Stimulated activated CD4-positive, alpha-beta T cell treated with anti-CD3 and anti-CD28 coated beads, Interleukin-4, amount 100 ng/mL, for 48 hours (primary cell): ENCODE results near the gene GTSF1L.
"Not testable (repeated sequence)": the region's sequence is repeated elsewhere in the genome, so short reads cannot be mapped to it uniquely, and the experiment has no call there.

Source experiments
- DNase-seq, 2 donors: peaks; one replicate each; pipeline ENCODE4 v3.0.0-alpha.2; 2020; ENCODE audit warnings: low read depth in 2 of 2

The GTSF1L gene

DNA sequence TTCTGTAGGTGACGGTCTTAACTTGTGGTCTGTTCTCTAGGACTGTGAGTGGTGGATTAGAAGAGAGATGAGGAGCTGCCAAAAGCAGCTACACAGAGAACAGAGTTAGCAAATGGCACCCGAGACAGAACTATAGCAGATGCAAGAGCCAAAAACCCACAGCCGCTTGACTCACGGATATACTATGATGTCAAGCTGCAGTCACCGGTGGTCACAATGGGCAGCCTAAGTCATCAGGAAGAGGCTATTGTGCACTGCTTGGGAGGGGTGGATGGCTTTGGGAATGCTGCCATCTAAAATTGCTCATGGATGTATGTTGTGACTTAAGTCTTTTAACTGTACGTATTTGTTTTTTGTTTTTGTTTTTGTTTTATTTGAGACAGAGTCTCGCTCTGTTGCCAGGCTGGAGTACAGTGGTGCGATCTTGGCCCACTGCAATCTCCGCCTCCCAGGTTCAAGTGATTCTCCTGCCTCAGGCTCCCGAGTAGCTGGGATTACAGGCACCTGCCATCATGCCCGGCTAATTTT lies at the start of gene GTSF1L:
Gene GTSF1L, minus strand, starts transcription at position 192 of the 528 bp plus-strand sequence. CDS start 308 bp downstream, outside the sequence.
- no peak for DNase-seq

- no peak for DNase-seq
Measured at GRCh38 chr20:43774754-43775153, 48.0 kb upstream of the GTSF1L start.

DNA sequence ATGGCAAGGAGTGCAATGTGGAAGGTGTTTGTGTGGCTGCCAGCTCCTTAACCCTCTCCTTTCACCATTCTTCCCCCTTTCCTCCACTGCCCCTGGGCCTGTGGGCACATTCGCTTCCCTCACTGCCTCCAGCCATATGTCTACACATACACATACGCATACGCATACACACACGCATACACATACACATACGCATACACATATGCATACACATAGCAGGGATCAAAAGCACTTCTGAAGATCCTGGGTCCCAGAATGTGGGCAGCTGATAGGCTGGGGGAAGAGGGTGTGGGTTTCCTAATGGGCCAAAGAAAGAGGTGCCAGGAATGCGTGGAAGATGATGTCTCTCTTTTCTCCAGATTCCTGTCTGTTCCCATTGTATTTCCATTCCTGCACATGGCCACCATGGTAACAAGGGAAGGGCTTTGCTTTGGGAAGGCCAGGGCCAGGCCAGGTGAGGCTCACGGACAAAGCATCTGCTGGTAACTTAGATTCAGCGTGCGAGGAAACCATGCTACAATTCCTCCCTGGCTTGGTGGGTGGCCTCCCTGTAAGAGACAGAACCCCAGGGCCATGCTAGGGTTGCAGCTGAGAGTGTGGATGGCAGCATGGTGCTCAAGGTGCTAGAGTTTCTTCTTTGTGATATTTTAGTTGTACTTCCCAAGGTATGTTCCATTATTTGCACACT lies 44.8 kb upstream of the GTSF1L start:
- DNase-seq = no peak

GRCh38 chr20:43770342-43770741 lies 43.5 kb upstream of the GTSF1L start:
- DNase-seq = no peak

DNA sequence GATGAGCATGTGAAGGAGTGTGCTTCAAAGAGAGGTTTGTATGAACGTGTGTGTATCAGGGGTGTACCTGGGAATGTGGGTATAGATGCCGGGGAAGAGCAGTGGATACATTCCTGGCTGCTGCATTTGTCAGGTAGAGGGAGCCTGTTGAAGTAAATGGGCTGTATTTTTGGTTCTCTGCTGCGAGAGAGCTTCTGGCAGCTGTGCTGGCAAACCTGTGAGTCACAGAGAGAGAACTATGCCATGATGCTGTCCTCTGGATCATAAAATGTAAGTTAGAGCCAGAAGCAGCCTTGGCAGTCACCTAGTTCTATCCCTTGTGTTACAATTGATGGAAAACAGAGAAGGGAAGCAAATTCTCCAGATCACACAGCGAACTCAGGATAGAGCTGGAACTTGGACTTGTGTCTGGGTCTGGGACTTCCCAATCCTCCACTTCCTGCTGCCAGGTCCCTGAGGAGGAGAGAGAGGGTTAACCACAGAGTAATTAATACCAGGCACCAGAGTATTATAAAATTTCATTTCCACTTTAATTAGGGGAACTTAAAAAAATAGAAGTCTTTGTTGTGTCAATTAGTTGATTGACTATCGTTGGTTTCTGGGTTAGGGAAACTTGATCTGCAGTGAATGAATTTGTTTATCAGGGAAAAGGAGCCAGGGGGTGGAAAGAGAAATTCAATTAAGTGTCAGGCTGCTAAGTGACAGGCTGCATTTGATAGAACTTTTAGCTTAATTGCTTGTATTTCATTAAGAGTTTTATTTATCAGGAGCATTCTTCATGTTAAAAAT lies 41.1 kb upstream of the GTSF1L start:
- no peak for DNase-seq

GRCh38 chr20:43766917-43767316 lies 40.1 kb upstream of the GTSF1L start:
- no peak for DNase-seq

DNA sequence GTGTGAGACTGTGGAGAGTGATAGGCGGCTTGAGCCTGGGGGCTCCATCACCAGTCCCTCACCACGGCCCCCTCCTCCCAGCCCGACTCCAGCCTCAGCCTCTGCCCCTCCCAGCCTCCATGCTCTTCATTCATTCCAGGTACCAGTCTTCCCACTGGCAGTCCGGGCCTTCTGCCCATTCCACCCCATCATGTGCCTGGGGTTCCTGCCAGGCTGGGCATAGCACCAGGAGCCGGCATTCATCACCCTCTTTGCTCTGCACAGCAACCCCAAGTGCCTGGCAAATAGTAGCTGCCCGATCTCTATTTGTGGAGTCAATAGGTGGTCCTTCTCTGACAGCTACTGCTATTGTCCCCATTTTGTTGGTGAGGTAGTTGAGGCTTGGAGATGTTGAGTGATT lies 39.6 kb upstream of the GTSF1L start:
- DNase-seq = no peak

- no peak for DNase-seq
Measured at GRCh38 chr20:43765916-43766315, 39.1 kb upstream of the GTSF1L start.

DNA sequence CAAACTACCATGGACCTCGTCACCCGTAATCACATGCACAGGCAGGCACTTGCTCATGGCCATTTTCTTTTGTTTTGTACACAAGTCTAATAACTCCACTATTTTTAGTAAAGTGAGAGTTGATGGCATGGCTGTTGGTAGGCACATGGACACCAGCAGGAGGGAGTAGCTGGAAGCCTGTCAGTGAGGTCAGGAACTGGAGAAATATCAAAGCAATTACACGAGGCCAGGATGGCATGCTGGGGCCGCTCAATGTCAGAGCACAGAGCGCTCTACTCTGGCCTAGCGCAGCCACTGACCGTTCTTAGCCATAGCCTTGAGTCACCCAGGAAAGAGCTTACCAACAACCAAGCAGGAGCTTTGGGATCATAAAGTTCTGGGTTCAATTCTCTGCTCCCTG lies 36.1 kb upstream of the GTSF1L start:
- DNase-seq = no peak

- no peak for DNase-seq
Measured at GRCh38 chr20:43761386-43762340, 34.9 kb upstream of the GTSF1L start.

- DNase-seq = not testable (repeated sequence)
Measured at GRCh38 chr20:43757888-43758287, 31.1 kb upstream of the GTSF1L start.

DNA sequence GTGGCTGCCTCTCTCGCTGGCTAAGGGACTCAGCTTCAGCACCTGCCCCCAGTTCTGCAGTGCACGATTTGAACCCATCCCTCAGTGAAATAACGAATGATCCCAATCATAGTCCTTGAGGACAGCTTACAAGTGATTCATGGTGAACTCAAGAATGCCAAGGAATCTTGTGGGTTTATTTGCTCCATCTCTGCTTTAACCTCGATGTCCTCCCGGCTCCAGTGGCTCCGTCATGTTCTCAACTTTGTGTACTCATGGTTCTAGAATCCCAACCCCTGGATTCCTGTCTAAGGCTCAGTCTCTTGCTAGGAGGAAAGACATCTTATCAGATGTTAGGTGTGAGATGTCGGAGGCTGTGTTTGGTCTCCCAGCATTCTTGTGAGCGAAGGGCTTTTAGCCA lies 29.0 kb upstream of the GTSF1L start:
- DNase-seq = no peak

- DNase-seq = no peak
Measured at GRCh38 chr20:43755390-43755789, 28.6 kb upstream of the GTSF1L start.

DNA sequence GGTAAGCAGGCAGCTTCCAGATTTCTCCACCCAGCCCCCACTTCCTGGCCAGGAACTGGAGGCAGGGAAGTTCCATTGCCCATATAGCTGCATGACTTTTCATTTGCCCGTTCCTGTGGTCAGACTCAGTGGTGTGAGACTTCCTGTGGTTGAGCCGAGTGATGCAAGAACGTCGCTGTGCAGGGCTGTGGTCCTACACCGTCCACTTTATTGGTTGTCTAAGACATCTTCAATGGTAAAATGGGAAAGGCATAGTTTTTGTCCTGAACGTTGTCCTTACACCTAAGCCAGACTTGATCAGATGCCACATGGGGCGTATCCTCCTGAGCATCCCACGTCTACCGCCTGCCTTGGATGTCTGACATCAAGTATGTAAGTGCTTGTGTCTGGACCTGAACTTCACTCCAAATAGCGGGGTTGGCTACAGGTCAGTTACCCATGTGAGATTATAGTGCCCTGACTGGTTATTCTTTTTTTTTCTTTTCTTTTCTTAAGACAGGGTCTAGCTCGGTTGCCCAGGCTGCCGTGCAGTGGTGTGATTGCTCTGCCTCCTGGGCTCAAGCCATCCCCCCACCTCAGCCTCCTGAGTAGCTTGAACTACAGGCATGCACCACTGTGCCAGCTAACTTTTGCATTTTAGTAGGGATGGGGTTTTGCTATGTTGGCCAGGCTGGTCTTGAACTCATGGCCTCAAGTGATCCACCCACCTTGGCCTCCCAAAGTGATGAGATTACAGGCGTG lies 25.9 kb upstream of the GTSF1L start:
- DNase-seq = peak in 1 of 2 donors; percentile 36

GRCh38 chr20:43752051-43752360 lies 25.2 kb upstream of the GTSF1L start:
- DNase-seq = no peak

- DNase-seq = peak; percentile 37 to 58
Measured at GRCh38 chr20:43751167-43752050, 24.6 kb upstream of the GTSF1L start.

DNA sequence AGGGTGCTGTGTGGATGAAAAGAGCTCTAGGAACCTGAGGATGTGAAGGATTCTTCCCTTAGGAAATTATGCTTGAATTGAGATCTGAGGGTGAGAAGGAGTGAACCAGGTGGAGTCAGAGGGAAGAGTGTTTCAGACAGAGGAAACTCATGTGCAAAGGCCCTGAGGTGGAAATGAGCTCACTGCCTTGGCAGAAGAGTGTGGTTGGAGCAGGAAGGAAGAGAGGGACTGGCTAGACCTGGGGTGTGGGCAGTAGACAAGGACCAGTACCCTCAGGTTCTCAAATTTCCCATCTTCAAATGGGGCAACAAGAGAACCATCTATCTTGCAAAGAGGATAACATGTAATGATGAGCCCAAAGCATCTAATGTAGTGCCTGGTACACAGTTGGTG lies 24.0 kb upstream of the GTSF1L start:
- DNase-seq = no peak

GRCh38 chr20:43749734-43750294 lies 23.0 kb upstream of the GTSF1L start:
- DNase-seq = peak; percentile 80 to 96

GRCh38 chr20:43748274-43748673 lies 21.5 kb upstream of the GTSF1L start:
- no peak for DNase-seq
